GM23248 (cell line): ENCODE measurements around the gene GLOD5. TPM values are rescaled to one million over a fixed set of nuclear protein-coding genes. Genes with fewer than 3 reads are reported as not detected.
A peak's percentile ranks its signal among the peaks of the same experiment; 100 is the strongest.

Source experiments
- DNase-seq: peaks from one replicate; pipeline ENCODE4 v3.0.0-alpha.2; 2015
- H2AFZ ChIP-seq: fragments of 200-600 bp; sonication (generic); 2 replicates; pipeline ENCODE4 v1.6.1; 2016; ENCODE audit warnings: antibody characterized with exemption
- H3F3A ChIP-seq: fragments of 200-600 bp; sonication (generic); 2 replicates; pipeline ENCODE4 v1.6.1; 2016; ENCODE audit warnings: mild to moderate bottlenecking, antibody characterized with exemption, mixed run types; ENCODE audit not compliant: insufficient read depth
- H3K27ac ChIP-seq: fragments of 200-600 bp; sonication (generic); 2 replicates; pipeline ENCODE4 v1.5.1; 2016; ENCODE audit warnings: mild to moderate bottlenecking
- H3K27me3 ChIP-seq: fragments of 200-600 bp; sonication (generic); replicated peaks from 2 replicates; pipeline ENCODE4 v1.6.1; 2016; ENCODE audit warnings: mild to moderate bottlenecking; ENCODE audit not compliant: insufficient read depth
- H3K36me3 ChIP-seq: fragments of 200-600 bp; sonication (generic); 2 replicates; pipeline ENCODE4 v1.6.1; 2016; ENCODE audit warnings: low read depth, mild to moderate bottlenecking
- H3K4me1 ChIP-seq: fragments of 200-600 bp; sonication (generic); 2 replicates; pipeline ENCODE4 v1.6.1; 2016; ENCODE audit warnings: mild to moderate bottlenecking; ENCODE audit not compliant: insufficient read depth
- H3K4me2 ChIP-seq: fragments of 200-600 bp; sonication (generic); one replicate; pipeline ENCODE4 v1.6.1; 2016; ENCODE audit warnings: mild to moderate bottlenecking; ENCODE audit not compliant: unreplicated experiment
- H3K4me3 ChIP-seq: fragments of 200-600 bp; sonication (generic); 2 replicates; pipeline ENCODE4 v1.5.1; 2016; ENCODE audit warnings: mild to moderate bottlenecking
- H3K79me2 ChIP-seq: fragments of 200-600 bp; sonication (generic); 2 replicates; pipeline ENCODE4 v1.6.1; 2016; ENCODE audit warnings: mild to moderate bottlenecking; ENCODE audit not compliant: insufficient read depth
- H3K9ac ChIP-seq: fragments of 200-600 bp; sonication (generic); 2 replicates; pipeline ENCODE4 v1.6.1; 2016; ENCODE audit warnings: mild to moderate bottlenecking
- H3K9me2 ChIP-seq: fragments of 200-600 bp; sonication (generic); 2 replicates; pipeline ENCODE4 v1.6.1; 2016; ENCODE audit warnings: mixed run types, mild to moderate bottlenecking, moderate library complexity; ENCODE audit not compliant: insufficient read depth
- H3K9me3 ChIP-seq: fragments of 200-600 bp; sonication (generic); one replicate; pipeline ENCODE4 v1.6.1; 2017; ENCODE audit warnings: low read depth
- H4K20me1 ChIP-seq: fragments of 200-600 bp; sonication (generic); 2 replicates; pipeline ENCODE4 v1.6.0; 2016; ENCODE audit not compliant: insufficient read depth
- EZH2 ChIP-seq: fragments of 200-600 bp; sonication (generic); IDR thresholded peaks from 2 replicates; pipeline ENCODE4 v1.6.1; 2018; ENCODE audit warnings: antibody characterized with exemption, mild to moderate bottlenecking; ENCODE audit not compliant: insufficient read depth, poor library complexity, severe bottlenecking
- EZH2phosphoT487 ChIP-seq: fragments of 200-600 bp; sonication (generic); IDR thresholded peaks from 2 replicates; pipeline ENCODE4 v1.6.1; 2018; ENCODE audit warnings: antibody characterized with exemption, moderate library complexity, mild to moderate bottlenecking, low read depth; ENCODE audit not compliant: insufficient read depth
- WGBS, 2 experiments: methylation state at CpG; one replicate each; pipeline ENCODE4 v1.1.6; 2015 to 2017; ENCODE audit warnings: low lambda C conversion rate in 2 of 2, low coverage in 1 of 2; ENCODE audit errors: missing lambda C conversion rate in 2 of 2; 5-methylcytosine and 5-hydroxymethylcytosine counted together
- in situ Hi-C: fragments of 300-500 bp; cut with MboI; formaldehyde crosslinking; loops from 2 replicates; pipeline ENCODE4 v1.15.0; 2020
- polyA plus RNA-seq: library from polyadenylated mRNA; unstranded; fragments of >200 nt; fragmentation: Nextera tagmentation; extraction: Ambion mirVana; gene quantifications from 2 replicates; pipeline ENCODE4 v1.2.1, GENCODE V29; 2016
- total RNA-seq: library from RNA; depleted of rRNA; stranded (reverse); fragments of >200 nt; shearing (Covaris generic); gene quantifications from 2 replicates; pipeline ENCODE4 v1.2.3, GENCODE V29; 2014

GLOD5 gene
- total and polyA plus RNA-seq, 2 experiments from 2014 or later = not detected

- Histone ChIP-seq H3K4me1 (no peaks in the 10 kb centered on the region), H3K36me3 (no peaks in the 10 kb centered on the region), H3K27ac (no peak overlapping the region), H3K79me2 (no peaks in the 10 kb centered on the region), H3K9ac (no peak overlapping the region), H3K9me3 (no peaks in the 10 kb centered on the region), H3K27me3 (no peaks in the 10 kb centered on the region), H4K20me1 (no peaks in the 10 kb centered on the region), H3K4me3 (no peak overlapping the region), H3F3A (no peaks in the 10 kb centered on the region), H3K4me2 (no peak overlapping the region), H3K9me2 (no peaks in the 10 kb centered on the region), H2AFZ (no peak overlapping the region)
- in situ Hi-C loops = no loop called here
- no peak for TF ChIP-seq EZH2
- no peak for TF ChIP-seq EZH2phosphoT487
- DNase-seq = no peak
These were observed 39.6 kb upstream of the GLOD5 start for GRCh38 chrX:48721916-48722315.

DNA sequence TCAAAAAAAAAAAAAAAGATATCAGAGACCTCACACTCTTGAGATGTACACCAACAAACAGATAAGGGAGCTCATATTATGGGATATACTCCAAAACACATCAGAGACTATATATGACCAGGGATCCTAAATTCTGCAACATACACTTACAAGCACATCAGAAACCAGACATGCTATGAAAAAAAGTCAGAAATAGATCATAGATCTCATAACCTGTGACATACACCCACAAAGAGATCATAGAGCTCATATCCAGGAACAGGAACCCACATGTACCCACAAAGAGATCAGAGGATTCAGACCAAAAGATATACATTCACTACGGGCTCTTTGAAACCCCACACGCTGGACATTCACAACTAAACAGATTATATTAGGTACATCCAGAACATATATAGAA is 35.0 kb upstream of the GLOD5 start:
- no peak overlapping the region for H2AFZ ChIP-seq
- H3K27me3 ChIP-seq = no peaks in the 10 kb centered on the region
- H3K79me2 ChIP-seq = no peaks in the 10 kb centered on the region
- no peaks in the 10 kb centered on the region for H3K9me3 ChIP-seq
- WGBS, 2 experiments = 97 to 100% methylated on average over 2 of the region's 2 CpGs
- no peaks in the 10 kb centered on the region for H3K9me2 ChIP-seq
- no peak for DNase-seq
- H3F3A ChIP-seq = no peaks in the 10 kb centered on the region
- H3K27ac ChIP-seq = no peak overlapping the region
- H3K9ac ChIP-seq = no peak overlapping the region
- H3K4me1 ChIP-seq = no peaks in the 10 kb centered on the region
- in situ Hi-C loops = no loop called here
- H4K20me1 ChIP-seq = no peaks in the 10 kb centered on the region
- TF ChIP-seq EZH2 (no peak), EZH2phosphoT487 (no peak)
- H3K4me3 ChIP-seq = no peak overlapping the region
- no peaks in the 10 kb centered on the region for H3K36me3 ChIP-seq
- no peak overlapping the region for H3K4me2 ChIP-seq

GRCh38 chrX:48728653-48729052 is 32.9 kb upstream of the GLOD5 start:
- Histone ChIP-seq H3K4me1 (no peaks in the 10 kb centered on the region), H3K9ac (no peak overlapping the region), H3K9me3 (no peaks in the 10 kb centered on the region), H3F3A (no peaks in the 10 kb centered on the region), H3K27me3 (no peaks in the 10 kb centered on the region), H3K9me2 (no peaks in the 10 kb centered on the region), H3K27ac (no peak overlapping the region), H3K4me2 (no peak overlapping the region), H4K20me1 (no peaks in the 10 kb centered on the region), H3K4me3 (no peak overlapping the region), H2AFZ (no peak overlapping the region), H3K36me3 (no peaks in the 10 kb centered on the region), H3K79me2 (no peaks in the 10 kb centered on the region)
- DNase-seq = no peak
- TF ChIP-seq EZH2phosphoT487 = no peak
- TF ChIP-seq EZH2 = no peak
- in situ Hi-C loops = no loop called here

DNA sequence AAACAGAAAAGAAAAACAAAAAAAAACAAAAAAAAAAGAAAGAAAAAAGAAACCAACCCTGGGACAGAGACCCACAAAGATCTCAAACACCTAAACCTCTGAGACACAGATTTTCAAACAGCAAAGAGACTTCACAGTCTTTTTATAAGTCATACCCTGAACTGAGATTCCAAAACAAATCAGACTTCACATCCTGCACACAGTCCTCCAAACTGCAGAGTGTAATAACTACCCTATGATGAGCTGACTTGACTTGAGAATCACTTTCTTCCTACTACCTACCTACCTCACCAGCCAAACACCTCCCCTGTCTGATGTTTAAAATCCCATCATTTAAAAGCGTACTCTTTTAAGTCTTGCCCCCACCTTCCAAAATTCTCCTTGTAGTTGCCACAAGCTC is 25.2 kb upstream of the GLOD5 start:
- H3K27ac ChIP-seq = no peak overlapping the region
- in situ Hi-C loops = no loop called here
- no peaks in the 10 kb centered on the region for H3K36me3 ChIP-seq
- peaks cover 4% of the 10 kb centered on the region; the same call in 1 of the 2 replicates for H3K4me1 ChIP-seq
- no peaks in the 10 kb centered on the region for H3F3A ChIP-seq
- H3K4me2 ChIP-seq = peak overlapping the region; percentile 71
- H3K9me3 ChIP-seq = no peaks in the 10 kb centered on the region
- DNase-seq = no peak
- H3K4me3 ChIP-seq = peak overlapping the region; percentile 65
- H3K9me2 ChIP-seq = no peaks in the 10 kb centered on the region
- WGBS, 2 experiments = 89 to 100% methylated on average over 1 of the region's 1 CpG
- H3K79me2 ChIP-seq = no peaks in the 10 kb centered on the region
- no peaks in the 10 kb centered on the region for H3K27me3 ChIP-seq
- TF ChIP-seq EZH2phosphoT487 = no peak
- peak overlapping the region; percentile 97 for H2AFZ ChIP-seq
- no peaks in the 10 kb centered on the region for H4K20me1 ChIP-seq
- 0 out of 2 replicates have a peak overlapping the region, but pooled peaks have one; percentile 60 for H3K9ac ChIP-seq

DNA sequence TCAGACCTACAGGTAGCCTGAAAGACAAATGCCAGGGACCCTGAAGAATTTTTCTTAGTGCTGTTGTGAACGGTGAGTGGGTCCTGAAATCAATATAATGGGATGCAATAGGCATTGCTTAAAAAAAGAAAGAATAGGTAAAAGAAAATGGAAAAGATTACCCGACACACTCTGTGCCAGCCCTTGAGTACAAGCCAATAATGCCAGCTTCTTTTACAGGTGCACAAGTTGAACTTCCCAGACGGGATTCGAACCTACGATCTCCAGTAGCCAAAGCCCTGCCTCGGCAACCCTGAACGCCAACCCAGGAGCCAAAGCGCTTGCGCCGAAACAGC is 24.7 kb upstream of the GLOD5 start:
- Histone ChIP-seq H3K27ac (no peak overlapping the region), H3K4me3 (peak overlapping the region; percentile 65), H2AFZ (peak overlapping the region; percentile 97), H3F3A (no peaks in the 10 kb centered on the region), H3K36me3 (no peaks in the 10 kb centered on the region), H3K4me2 (peak overlapping the region; percentile 71), H3K4me1 (peaks cover 4% of the 10 kb centered on the region; the same call in 1 of the 2 replicates), H3K9me2 (no peaks in the 10 kb centered on the region), H4K20me1 (no peaks in the 10 kb centered on the region), H3K79me2 (no peaks in the 10 kb centered on the region), H3K27me3 (no peaks in the 10 kb centered on the region), H3K9me3 (no peaks in the 10 kb centered on the region), H3K9ac (peak overlapping the region; percentile 60)
- 0 to 1% methylated on average over 9 to 10 of the region's 10 CpGs for WGBS, 2 experiments
- no peak for DNase-seq
- no peak for TF ChIP-seq EZH2
- TF ChIP-seq EZH2phosphoT487 = no peak
- in situ Hi-C loops = no loop called here
